ENCODE results near the gene ZFAND4.
"Not testable (repeated sequence)": the region's sequence is repeated elsewhere in the genome, so short reads cannot be mapped to it uniquely, and the experiment has no call there.

Gene ZFAND4

DNA sequence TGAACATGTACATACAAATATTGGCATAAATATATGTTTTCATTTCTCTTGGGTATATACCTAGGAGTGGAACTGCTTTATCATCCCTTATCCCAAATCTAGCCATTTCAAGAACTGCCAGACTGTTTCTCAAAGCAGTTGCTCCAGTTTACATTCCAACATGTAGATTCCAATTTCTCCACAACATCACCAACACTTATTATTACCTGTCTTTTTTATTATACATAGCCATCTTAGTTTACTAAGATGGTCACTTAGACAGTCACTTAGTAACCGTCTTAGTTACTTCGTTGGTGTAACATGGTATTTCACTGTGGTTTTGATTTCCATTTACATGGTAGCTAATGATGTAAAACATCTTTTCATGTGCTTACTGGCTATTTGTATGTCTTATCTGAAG, 82.7 kb downstream of the ZFAND4 start:
- DNase-seq (ENCODE audit: low read depth in 2 of 2): no peak

DNA sequence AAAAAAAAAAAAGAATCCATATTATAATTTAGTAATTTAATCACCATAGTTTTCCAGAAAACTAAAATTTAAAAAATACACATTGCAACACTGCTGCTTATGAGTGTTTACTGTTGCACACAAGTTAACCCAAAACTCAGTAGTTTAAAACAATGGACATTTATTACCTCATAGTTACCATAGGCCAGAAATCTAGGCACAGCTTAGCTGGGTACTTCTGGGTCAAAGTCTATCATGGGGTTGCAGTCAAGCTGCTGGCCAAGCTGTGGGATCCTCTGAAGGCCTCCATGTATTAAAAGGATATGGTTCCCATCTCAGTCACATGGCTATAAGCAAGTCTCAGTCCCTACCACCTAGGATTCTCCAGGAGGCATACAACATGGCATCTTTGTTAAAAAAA, 83.6 kb downstream of the ZFAND4 start:
- no peak for DNase-seq (ENCODE audit: low read depth in 2 of 2)

DNA sequence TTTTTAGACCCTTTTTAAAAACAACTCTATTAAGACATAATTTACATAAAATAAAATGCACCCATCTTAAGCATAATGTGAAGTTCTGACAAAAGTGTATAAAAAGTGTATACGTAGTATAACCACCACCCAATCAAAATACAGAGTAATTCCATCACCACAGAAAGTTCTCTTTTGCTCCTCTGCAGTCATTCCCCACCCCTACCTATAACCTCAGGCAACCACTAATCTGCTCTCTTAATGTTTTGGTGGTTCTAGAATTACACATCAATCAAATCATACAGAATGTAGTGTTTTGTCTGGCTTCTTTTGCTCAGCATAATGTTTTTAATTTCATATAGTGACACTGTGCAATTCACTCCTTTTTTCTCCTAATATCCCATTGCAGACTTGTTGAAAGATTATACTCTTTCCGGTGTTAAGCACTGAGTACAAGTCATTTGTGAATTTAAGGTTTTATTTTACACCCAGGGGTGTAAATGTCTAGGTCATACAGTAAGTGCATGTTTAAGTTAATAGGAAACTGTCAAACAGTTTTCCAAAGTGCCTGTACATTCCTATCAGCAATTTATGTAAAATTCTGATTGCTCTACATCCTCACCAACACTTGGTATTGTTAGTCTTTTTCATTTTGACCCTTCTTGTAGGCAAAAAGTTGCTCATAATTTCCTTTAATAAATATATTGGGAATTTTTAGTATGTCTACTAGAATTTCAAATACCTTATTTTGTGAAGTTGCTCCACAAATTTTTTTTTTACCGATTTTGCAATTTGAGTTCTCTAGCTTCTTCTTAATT, 86.3 kb downstream of the ZFAND4 start:
- DNase-seq (ENCODE audit: low read depth in 2 of 2): no peak

DNA sequence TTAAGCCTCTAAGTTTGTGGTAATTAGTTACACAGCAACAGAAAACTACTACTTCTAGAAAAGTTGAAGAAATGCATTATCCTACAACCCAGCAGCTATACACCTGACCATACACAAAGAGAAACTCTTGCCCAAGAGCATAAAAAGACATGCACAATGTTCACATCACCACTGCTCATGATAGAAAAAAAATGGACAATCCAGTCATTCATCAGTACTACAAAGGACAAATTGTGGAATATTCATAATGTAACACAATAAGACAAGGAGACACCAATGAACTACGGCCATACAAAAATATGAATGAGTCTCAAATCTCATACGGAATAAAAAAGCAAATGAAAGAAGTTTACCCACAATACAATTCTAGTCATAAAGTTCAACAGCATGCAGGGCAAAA, 87.4 kb downstream of the ZFAND4 start:
- DNase-seq (ENCODE audit: low read depth in 2 of 2): no peak

DNA sequence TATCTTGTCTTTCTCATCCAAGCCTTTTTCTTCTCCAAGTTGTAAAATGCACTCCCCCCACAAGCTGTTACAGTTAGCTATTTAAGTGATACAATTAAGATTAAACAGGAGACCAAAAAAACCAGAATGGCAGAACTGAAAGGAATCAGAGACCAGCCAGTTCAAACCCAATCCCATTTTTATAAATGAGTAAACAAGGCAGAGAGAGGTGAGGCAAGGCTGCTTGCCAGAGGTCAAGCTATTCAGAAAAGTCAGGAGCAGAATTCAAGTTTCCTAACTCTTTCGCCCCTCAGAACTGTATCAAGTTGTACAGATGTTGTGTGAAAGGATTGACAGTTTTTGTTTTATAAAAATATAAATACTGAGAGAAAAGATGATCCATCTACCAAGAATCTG, 90.2 kb downstream of the ZFAND4 start:
- no peak for DNase-seq (ENCODE audit: low read depth in 2 of 2)

DNA sequence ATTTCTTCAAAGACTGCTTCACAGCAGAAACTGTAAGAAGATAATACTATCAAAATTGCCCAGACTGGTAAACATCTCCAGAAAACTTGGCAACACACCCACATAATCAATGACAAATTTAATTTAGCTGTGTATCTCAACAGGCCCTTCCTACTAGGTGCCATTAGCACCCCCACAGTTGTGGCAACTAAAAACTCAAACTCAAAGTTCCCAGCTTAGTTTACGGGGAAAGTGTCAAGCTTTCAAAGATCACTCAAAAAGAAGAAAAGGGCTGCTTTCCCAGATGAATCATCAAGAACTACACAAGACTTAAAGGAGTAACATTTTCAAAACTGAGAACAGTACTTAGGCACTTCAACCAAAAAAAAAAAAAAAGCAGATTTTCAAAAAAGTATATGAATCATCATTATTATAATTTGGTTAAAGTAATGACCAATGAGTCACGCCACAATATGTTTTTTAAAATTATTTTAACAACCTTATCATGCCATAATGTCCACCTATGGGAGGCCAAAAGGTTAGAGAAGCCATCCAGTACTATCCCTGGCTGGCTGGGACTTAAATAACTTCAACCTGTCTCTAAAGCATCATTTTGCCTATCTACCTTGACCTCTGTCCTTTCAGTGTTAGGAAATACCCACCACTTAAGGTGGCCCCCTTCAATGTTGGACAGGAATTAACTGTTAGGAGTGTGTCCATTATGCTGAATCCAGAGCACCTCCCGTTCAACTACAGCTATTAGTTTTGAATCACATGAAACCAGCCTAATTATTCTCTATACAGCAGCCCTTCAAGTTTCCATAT, 90.8 kb downstream of the ZFAND4 start:
- DNase-seq (ENCODE audit: low read depth in 2 of 2): no peak

DNA sequence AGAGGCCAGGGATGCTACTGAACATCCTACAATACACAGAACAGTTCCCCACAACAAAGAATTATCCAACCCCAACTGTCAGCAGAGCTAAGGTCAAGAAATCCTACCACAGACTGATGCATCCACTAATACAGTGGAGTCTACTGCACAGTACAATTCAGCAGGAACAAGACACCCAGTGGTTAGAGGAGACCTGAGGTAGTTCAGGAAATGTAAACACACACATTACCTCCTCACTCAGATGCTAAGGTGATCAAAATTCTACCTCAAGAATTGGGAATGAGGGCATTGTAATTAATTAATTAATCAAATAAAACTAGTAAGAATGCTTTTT, 91.4 kb downstream of the ZFAND4 start:
- no peak for DNase-seq (ENCODE audit: low read depth in 2 of 2)

DNA sequence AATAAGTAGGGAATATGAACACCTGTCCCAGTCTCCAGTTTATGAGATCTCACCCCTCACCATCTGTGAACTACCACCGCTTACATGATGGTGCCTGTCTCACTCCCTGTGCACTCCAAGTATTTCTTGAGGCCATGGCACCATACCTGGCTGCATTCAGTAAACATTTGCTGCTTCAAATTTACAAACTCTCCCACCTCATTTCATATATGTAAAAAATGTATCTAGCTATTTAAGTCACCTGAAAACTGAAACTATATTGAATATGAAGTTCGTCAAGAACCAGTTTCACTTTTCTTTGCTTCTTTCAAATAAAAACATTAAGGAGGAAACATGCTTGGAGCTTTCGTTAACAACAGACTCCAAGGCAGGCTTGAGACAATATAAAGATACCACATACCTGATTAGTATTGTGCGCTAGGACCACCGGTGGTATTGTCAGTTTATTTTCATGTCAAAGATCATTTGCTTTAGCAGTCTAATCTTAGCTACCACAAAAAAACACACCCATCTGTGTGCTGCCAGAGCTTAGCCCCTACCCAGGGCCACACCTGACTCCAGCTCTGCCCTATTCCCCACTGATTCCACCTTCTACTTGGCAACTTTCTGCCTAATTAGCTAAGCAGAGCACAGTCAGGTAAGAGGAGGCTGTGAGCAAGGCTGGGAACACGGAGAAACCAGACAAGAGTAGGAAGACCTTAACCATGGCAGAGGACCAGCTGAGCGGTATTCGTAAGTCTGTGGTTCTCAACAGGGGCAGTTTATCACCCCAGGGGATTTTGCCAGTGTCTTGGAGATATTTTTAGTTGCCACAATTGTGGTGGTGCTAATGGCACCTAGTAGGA, 92.0 kb downstream of the ZFAND4 start:
- DNase-seq (ENCODE audit: low read depth in 2 of 2): no peak

DNA sequence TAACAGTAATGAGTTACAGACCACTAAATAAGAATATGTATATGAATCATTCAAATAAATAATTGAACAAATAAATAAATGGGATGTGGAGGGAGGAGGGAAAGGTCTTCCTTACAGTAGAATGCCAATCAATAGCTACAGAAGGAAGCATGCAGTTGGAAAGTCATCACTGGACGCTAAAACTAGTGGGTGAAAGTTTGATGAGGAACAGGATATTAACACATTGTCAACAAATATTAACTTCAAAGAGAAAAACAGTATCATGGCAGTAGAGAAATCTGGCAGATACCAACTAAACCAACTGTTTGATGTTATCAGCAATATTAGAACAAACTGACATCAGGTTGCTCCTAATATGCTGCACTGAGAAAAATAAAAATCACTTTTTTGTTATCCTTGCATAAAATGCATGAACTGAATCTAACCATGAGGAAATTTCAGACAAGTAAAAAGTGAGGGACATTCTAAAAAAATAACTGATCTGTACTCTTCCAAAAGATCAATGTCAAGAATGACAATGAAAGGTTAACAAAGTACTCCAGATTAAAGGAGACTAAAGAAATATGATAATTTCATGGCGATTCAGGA, 94.1 kb downstream of the ZFAND4 start:
- DNase-seq (ENCODE audit: low read depth in 2 of 2): no peak

DNA sequence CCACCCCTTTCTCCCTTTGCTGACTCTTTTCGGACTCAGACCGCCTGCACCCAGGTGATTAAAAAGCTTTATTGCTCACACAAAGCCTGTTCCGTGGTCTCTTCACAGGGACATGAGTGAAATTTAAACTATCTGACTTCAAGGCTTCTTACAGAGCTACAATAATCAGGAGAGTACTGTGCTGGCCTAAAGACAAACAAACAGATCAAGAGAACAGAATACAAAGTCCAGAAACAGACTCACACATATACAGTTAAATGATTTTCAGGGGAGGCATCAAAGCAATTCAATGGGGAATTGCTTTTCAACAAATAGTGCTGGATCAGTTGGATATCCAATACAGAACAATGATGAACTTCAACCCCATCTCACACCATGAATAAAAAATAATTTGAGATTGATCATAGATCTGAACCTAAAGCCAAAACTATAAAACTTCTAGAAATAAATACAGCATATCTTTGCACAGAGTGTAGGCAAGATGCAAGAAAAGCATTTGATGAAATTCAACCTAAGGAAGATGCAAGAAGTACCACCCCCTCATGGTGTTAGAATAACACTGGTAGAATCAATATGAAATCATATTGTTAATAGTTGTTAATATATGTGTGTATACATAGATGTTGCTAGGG, 96.5 kb downstream of the ZFAND4 start:
- no peak for DNase-seq (ENCODE audit: low read depth in 2 of 2)

DNA sequence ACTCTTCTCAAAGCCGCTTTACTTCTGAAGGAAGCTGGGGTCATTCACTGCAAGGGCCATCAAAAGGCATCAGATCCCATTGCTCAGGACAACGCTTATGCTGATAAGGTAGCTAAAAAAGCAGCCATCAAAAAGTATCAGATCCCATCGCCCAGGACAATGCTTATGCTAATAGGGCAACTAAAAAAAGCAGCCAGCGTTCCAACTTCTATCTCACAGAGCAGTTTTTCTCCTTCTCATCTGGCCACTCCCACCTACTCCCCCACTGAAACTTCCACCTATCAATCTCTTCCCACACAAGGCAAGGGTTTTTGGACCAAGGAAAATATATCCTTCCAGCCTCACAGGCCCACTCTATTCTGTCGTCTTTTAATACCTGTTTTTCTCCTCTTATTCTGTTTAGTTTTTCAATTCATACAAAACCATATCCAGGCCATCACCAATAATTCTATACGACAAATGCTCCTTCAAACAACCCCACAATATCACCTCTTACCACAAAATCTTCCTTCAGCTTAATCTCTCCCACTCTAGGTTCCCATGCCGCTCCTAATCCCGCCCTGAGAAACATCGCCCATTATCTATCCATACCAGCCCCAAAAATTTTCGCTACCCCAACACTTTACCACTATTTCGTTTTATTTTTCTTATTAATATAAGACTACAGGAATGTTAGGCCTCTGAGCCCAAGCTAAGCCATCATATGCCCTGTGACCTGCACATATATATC, 97.4 kb downstream of the ZFAND4 start:
- DNase-seq (ENCODE audit: low read depth in 2 of 2): not testable (repeated sequence)

DNA sequence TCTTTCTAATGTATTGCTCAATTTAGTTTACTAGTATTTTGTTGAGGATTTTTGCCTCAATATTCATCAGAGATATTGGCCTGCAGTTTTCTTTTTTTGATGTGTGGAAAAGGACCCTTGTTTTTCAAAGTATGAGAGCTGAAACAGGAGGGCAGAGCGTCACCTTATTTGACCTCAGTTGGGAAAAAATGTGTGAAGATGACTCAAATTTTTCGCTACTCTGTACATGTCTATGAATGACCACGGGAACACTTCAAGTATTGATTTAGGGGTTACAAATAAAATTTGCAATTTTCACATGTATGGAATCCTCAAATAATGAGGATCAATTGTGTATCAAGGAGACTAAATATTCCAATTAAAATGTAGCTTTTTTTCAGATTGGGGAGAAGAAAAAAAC, 103.1 kb downstream of the ZFAND4 start:
- DNase-seq (ENCODE audit: low read depth in 2 of 2): no peak

DNA sequence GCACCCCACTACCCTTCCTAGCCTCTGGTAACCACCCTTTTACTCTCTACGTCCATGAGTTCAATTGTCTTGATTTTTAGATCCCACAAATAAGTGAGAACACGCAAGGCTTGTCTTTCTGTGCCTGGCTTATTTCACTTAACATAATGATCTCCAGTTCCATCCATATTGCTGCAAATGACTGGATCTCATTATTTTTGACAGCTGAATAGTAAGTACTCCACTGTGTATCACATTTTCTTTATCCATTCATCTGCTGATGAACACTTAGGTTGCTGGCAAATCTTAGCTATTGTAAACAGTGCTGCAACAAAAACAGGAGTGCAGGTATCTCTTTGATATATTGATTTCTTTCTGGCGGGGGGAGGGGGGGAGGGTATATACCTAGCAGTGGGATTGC, 106.2 kb downstream of the ZFAND4 start:
- DNase-seq (ENCODE audit: low read depth in 2 of 2): no peak
